K562 (cell line): ENCODE data around the gene ROPN1L. TPM values are rescaled to one million over a fixed set of nuclear protein-coding genes. Genes with fewer than 3 reads are reported as not detected.

Source experiments
- ATAC-seq: fragments of 200-7000 bp; cut with Tn5 transposase; 3 replicates; pipeline ENCODE4 v1.9.1; 2020; ENCODE audit warnings: moderate library complexity
- BruUV-seq: library from RNA; stranded (reverse); fragments of 400-500 nt; replicated peaks from 2 replicates; lab custom pipeline; 2021; lab: Mats Ljungman, UMichigan
- CTCF ChIA-PET: fragments of 300-600 bp; formaldehyde crosslinking; extraction: SDS; loops from one replicate; lab custom pipeline; 2021; ENCODE audit warnings: low intra/inter-chr PET ratio; lab: Yijun Ruan, JAX
- POLR2A ChIA-PET: fragments of 300-600, 350-650 bp; sonication (Branson Sonifier 250); formaldehyde crosslinking; extraction: SDS; loops from one replicate; lab custom pipeline; 2021; ENCODE audit warnings: antibody characterized with exemption, inconsistent platforms; lab: Yijun Ruan, JAX
- DNase-seq, 4 experiments: peaks; one replicate each; pipeline versions ENCODE4 v3.0.0 to v3.0.0-alpha.2; 2011 to 2018; ENCODE audit warnings: low spot score in 3 of 4, mixed read lengths in 3 of 4; ENCODE audit errors: extremely low read depth in 1 of 4
- FAIRE-seq: peaks from 2 replicates; lab custom pipeline; 2011; peaks lifted over from hg19 to GRCh38; lab: Jason Lieb, UNC
- H2AFZ ChIP-seq: 2 replicates; pipeline ENCODE4 v1.6.0; 2011; ENCODE audit warnings: low read depth, low read length, control low read depth, inconsistent platforms
- H3K27ac ChIP-seq: fragments of 200-600 bp; 3 replicates; pipeline ENCODE4 v1.8.0; 2011; ENCODE audit warnings: low read depth, mild to moderate bottlenecking, control low read depth, inconsistent platforms, low read length, moderate library complexity, mixed read lengths; ENCODE audit errors: extremely low read depth
- H3K27me3 ChIP-seq, 2 experiments: fragments of 300-600 bp in 1 of 2; 2 replicates in 1 of 2; 3 replicates in 1 of 2; pipeline versions ENCODE4 v1.6.0 to v1.8.0; 2011; ENCODE audit warnings: inconsistent platforms in 2 of 2, low read length in 2 of 2, mild to moderate bottlenecking in 1 of 2, mixed read lengths in 1 of 2, moderate library complexity in 1 of 2; ENCODE audit not compliant: control insufficient read depth in 2 of 2, insufficient read depth in 2 of 2
- H3K36me3 ChIP-seq: fragments of 300-600 bp; 3 replicates; pipeline ENCODE4 v1.8.0; 2011; ENCODE audit warnings: mild to moderate bottlenecking, low read length, inconsistent platforms; ENCODE audit not compliant: control insufficient read depth, insufficient read depth
- H3K4me1 ChIP-seq, 2 experiments: fragments of 200-600 bp in 1 of 2; replicated peaks in 1 of 2; 2 replicates in 1 of 2; 3 replicates in 1 of 2; pipeline versions ENCODE4 v1.5.1 to v1.8.0; 2011; ENCODE audit warnings: inconsistent platforms in 2 of 2, low read length in 2 of 2, mild to moderate bottlenecking in 1 of 2, mixed read lengths in 1 of 2, moderate library complexity in 1 of 2; ENCODE audit not compliant: control insufficient read depth in 2 of 2, insufficient read depth in 2 of 2
- H3K4me2 ChIP-seq: 2 replicates; pipeline ENCODE4 v1.6.1; 2011; ENCODE audit warnings: low read length, control low read depth, inconsistent platforms, mixed read lengths; ENCODE audit not compliant: insufficient read depth
- H3K4me3 ChIP-seq: fragments of 200-600 bp; sonication (generic), shearing (Covaris generic); 2 replicates; pipeline ENCODE4 v1.5.1; 2016; ENCODE audit warnings: control low read depth, inconsistent platforms
- H3K79me2 ChIP-seq: fragments of 200-600 bp; 3 replicates; pipeline ENCODE4 v1.8.0; 2011; ENCODE audit warnings: low read length, inconsistent platforms; ENCODE audit not compliant: control insufficient read depth, insufficient read depth
- H3K9ac ChIP-seq, 2 experiments: 2 replicates each; pipeline versions ENCODE4 v1.6.0 to v1.6.1; 2011; ENCODE audit warnings: low read depth in 2 of 2, low read length in 2 of 2, control low read depth in 1 of 2, inconsistent platforms in 1 of 2, mild to moderate bottlenecking in 1 of 2, mixed read lengths in 1 of 2; ENCODE audit not compliant: insufficient read depth in 1 of 2
- H3K9me1 ChIP-seq: one replicate; pipeline ENCODE4 v1.6.0; 2011; ENCODE audit warnings: inconsistent platforms, mild to moderate bottlenecking, low read length, moderate library complexity; ENCODE audit not compliant: control insufficient read depth, insufficient read depth
- H3K9me3 ChIP-seq: replicated peaks from 2 replicates; pipeline ENCODE4 v1.5.1; 2011; ENCODE audit warnings: low read depth, low read length, inconsistent platforms; ENCODE audit not compliant: control insufficient read depth, insufficient read depth
- H4K20me1 ChIP-seq: replicated peaks from 2 replicates; pipeline ENCODE4 v1.6.1; 2011; ENCODE audit warnings: low read length, inconsistent platforms, mixed read lengths; ENCODE audit not compliant: control insufficient read depth, insufficient read depth
- ATF3 ChIP-seq, 2 experiments: fragments of 450-650 bp in 1 of 2; sonication (generic) in 1 of 2; formaldehyde crosslinking in 1 of 2; IDR thresholded peaks in 1 of 2; conservative IDR thresholded peaks in 1 of 2; 2 replicates each; pipeline versions ENCODE4 v1.6.1 to v1.8.1; 2016 to 2023; ENCODE audit warnings: mild to moderate bottlenecking in 2 of 2, moderate library complexity in 2 of 2, inconsistent platforms in 1 of 2, missing genetic modification reagents in 1 of 2
- ATF4 ChIP-seq: fragments of 450-650 bp; formaldehyde crosslinking; IDR thresholded peaks from 2 replicates; pipeline ENCODE4 v1.4.0; 2022; ENCODE audit warnings: mild to moderate bottlenecking, moderate library complexity
- C11orf30 ChIP-seq: fragments of 450-650 bp; IDR thresholded peaks from 2 replicates; pipeline ENCODE4 v1.6.1; 2016; ENCODE audit warnings: low read depth, mild to moderate bottlenecking
- CCNT2 ChIP-seq: IDR thresholded peaks from 2 replicates; pipeline ENCODE4 v1.6.1; 2011; ENCODE audit warnings: borderline replicate concordance, low read depth, mild to moderate bottlenecking, moderate library complexity, mixed read lengths, low read length; ENCODE audit not compliant: insufficient read length; ENCODE audit errors: extremely low read depth
- CEBPB ChIP-seq: fragments of 450-650 bp; IDR thresholded peaks from 2 replicates; pipeline ENCODE4 v1.6.1; 2016; ENCODE audit warnings: missing genetic modification characterization, missing compliant biosample characterization
- NELFE ChIP-seq: IDR thresholded peaks from 2 replicates; pipeline ENCODE4 v1.6.1; 2011; ENCODE audit warnings: mild to moderate bottlenecking; ENCODE audit not compliant: insufficient read depth, insufficient read length
- PHB ChIP-seq: fragments of 250-450 bp; sonication (Bioruptor Pico); IDR thresholded peaks from 2 replicates; pipeline ENCODE4 v1.5.0; 2021
- RFX7 ChIP-seq: fragments of 250-450 bp; sonication (Bioruptor Pico); IDR thresholded peaks from 2 replicates; pipeline ENCODE4 v1.5.1; 2021; ENCODE audit warnings: mild to moderate bottlenecking
- SMARCA5 ChIP-seq: fragments of 450-650 bp; IDR thresholded peaks from 2 replicates; pipeline ENCODE4 v1.6.1; 2016
- SMC3 ChIP-seq: conservative IDR thresholded peaks from 2 replicates; pipeline ENCODE4 v1.6.1; 2011; ENCODE audit warnings: low read depth, low read length, improper control_type of control experiment; ENCODE audit not compliant: insufficient read depth
- SP1 ChIP-seq: sonication (generic); formaldehyde crosslinking; IDR thresholded peaks from 2 replicates; pipeline ENCODE4 v1.8.1; 2022; ENCODE audit warnings: mild to moderate bottlenecking, missing genetic modification reagents
- ZNF121 ChIP-seq: sonication (generic); formaldehyde crosslinking; conservative IDR thresholded peaks from 2 replicates; pipeline ENCODE4 v1.8.0; 2022; ENCODE audit warnings: missing genetic modification reagents
- ZNF316 ChIP-seq: fragments of 450-650 bp; IDR thresholded peaks from 2 replicates; pipeline ENCODE4 v1.6.1; 2016
- ZNF76 ChIP-seq: fragments of 250-450 bp; sonication (Bioruptor Pico); IDR thresholded peaks from 2 replicates; pipeline ENCODE4 v1.4.0; 2020; ENCODE audit warnings: mild to moderate bottlenecking, moderate library complexity, borderline replicate concordance
- WGBS: fragments of 100-300 bp; shearing (Covaris generic); methylation state at CpG from one replicate; pipeline ENCODE4 v1.1.6; 2016; ENCODE audit warnings: low coverage, mixed read lengths; ENCODE audit not compliant: insufficient coverage; ENCODE audit errors: missing lambda C conversion rate; 5-methylcytosine and 5-hydroxymethylcytosine counted together
- in situ Hi-C: fragments of 300-500 bp; cut with MboI; formaldehyde crosslinking; loops from 4 replicates; pipeline ENCODE4 v1.15.0; 2018; ENCODE audit warnings: inconsistent platforms, mixed read lengths
- intact Hi-C: fragments of 100-400 bp; cut with micrococcal nuclease; formaldehyde crosslinking; loops from 2 replicates; pipeline ENCODE4 v1.14.2; 2022
- polyA plus RNA-seq, 8 experiments: library from polyadenylated mRNA; depleted of rRNA in 4 of 8; stranded (reverse) in 5 of 8; unstranded in 3 of 8; fragments of >200 nt; fragmentation: Nextera tagmentation in 2 of 8; fragmentation: Illumina TruSeq in 1 of 8; extraction: Ambion mirVana in 2 of 8; extraction: Trizol in 1 of 8; gene quantifications; 2 replicates each; pipeline versions ENCODE4 v1.2.1 to v1.2.3, GENCODE V29; 2011 to 2014; ENCODE audit warnings: inconsistent platforms in 1 of 8, missing spikeins in 1 of 8
- total RNA-seq, 7 experiments: library from RNA; depleted of rRNA in 6 of 7; stranded (reverse); fragments of >200 nt in 6 of 7; fragmentation: Illumina TruSeq in 2 of 7; extraction: Trizol in 2 of 7; gene quantifications; 2 replicates each; pipeline versions ENCODE4 v1.2.1 to v1.2.3, GENCODE V29; 2011 to 2021; ENCODE audit warnings: low replicate concordance in 1 of 7
- TF ChIP-seq, protein P1 (sequence below): sonication (generic); formaldehyde crosslinking; IDR thresholded peaks from 2 replicates; pipeline ENCODE4 v1.8.0; 2022; ENCODE audit warnings: mild to moderate bottlenecking, missing genetic modification reagents

The ROPN1L gene
- total and polyA plus RNA-seq, 9 of the 15 experiments (the other 6 are each of a cell fraction or from before 2014, with no cell fraction given) = 0.04 to 0.85 (median 0.24) TPM; not detected in 3

DNA sequence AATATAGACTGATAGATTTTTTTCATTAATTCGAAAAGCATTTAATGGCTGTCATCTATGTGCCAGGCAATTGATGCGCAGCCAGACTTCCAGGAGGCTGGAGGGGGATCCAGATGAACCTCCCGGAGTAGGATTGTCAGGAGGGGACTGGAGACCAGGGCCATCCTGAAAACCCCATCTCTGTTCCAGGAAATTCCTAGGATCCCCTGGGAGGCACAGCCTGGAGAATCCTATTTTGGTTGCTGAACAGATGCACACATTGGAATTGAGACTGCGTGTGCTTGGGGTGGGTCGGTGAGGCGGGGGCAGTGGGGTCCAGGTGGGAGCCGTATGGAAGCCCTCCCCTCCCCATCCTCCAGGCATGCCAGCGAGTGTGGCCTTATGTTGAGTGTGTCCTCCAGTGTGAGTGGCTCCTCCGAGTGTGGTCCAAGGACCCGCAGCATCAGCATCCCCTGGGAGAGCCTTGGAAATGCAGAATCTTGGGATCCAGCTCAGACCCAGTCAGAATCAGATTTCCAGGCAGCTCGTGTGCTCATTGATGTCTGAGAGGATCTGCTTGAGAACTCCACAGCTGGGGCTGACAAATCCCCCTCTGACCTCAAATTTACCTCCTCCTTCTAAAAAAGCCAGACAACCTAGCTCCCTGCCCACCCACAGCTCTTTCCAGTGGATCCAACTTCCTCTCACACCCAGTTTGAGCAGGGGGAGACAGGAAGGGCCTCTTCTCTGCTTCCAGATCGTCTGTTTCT is 38.7 kb downstream of the ROPN1L start:
- no peaks in the 10 kb centered on the region for H4K20me1 ChIP-seq
- H3K9ac ChIP-seq = no peak overlapping the region
- ChIA-PET POLR2A (interaction anchor here (2.1 to 3.1 kb wide), 2 partner anchors 9 to 12 kb away, joined by 6 to 11 read pairs; no protein-coding TSS in a partner anchor), CTCF (no interaction called here)
- H3K79me2 ChIP-seq = no peaks in the 10 kb centered on the region
- 6% methylated on average over 12 of the region's 12 CpGs for WGBS
- no peak overlapping the region for H3K27ac ChIP-seq
- no peaks in the 10 kb centered on the region for H3K9me3 ChIP-seq
- in situ Hi-C loops (no loop called here), intact Hi-C loops (no loop called here)
- H3K36me3 ChIP-seq = no peaks in the 10 kb centered on the region
- H3K4me2 ChIP-seq = no peak overlapping the region
- peaks cover 1 to 7% of the 10 kb centered on the region in 2 experiments; a peak in 4 of 5 replicates for H3K4me1 ChIP-seq
- no TSS peak for BruUV-seq
- FAIRE-seq (no peak), DNase-seq (no peak), ATAC-seq (no peak)
- no peak overlapping the region for H2AFZ ChIP-seq
- H3K4me3 ChIP-seq = no peak overlapping the region
- H3K27me3 ChIP-seq = peaks cover 35 to 71% of the 10 kb centered on the region in 2 experiments
- no peaks in the 10 kb centered on the region for H3K9me1 ChIP-seq
- TF ChIP-seq ATF3 (IDR thresholded peaks at IDR 0.05) = no peak
- no peak for TF ChIP-seq ATF3 (CRISPR knock-in tag; conservative IDR thresholded peaks at IDR 0.05)
- no peak for TF ChIP-seq PHB (CRISPR knock-in tag)
- no peak for TF ChIP-seq ZNF121 (CRISPR knock-in tag)
- TF ChIP-seq ZNF316 = no peak
- no peak for TF ChIP-seq SMC3
- TF ChIP-seq SMARCA5 = no peak
- TF ChIP-seq, protein P1, sequence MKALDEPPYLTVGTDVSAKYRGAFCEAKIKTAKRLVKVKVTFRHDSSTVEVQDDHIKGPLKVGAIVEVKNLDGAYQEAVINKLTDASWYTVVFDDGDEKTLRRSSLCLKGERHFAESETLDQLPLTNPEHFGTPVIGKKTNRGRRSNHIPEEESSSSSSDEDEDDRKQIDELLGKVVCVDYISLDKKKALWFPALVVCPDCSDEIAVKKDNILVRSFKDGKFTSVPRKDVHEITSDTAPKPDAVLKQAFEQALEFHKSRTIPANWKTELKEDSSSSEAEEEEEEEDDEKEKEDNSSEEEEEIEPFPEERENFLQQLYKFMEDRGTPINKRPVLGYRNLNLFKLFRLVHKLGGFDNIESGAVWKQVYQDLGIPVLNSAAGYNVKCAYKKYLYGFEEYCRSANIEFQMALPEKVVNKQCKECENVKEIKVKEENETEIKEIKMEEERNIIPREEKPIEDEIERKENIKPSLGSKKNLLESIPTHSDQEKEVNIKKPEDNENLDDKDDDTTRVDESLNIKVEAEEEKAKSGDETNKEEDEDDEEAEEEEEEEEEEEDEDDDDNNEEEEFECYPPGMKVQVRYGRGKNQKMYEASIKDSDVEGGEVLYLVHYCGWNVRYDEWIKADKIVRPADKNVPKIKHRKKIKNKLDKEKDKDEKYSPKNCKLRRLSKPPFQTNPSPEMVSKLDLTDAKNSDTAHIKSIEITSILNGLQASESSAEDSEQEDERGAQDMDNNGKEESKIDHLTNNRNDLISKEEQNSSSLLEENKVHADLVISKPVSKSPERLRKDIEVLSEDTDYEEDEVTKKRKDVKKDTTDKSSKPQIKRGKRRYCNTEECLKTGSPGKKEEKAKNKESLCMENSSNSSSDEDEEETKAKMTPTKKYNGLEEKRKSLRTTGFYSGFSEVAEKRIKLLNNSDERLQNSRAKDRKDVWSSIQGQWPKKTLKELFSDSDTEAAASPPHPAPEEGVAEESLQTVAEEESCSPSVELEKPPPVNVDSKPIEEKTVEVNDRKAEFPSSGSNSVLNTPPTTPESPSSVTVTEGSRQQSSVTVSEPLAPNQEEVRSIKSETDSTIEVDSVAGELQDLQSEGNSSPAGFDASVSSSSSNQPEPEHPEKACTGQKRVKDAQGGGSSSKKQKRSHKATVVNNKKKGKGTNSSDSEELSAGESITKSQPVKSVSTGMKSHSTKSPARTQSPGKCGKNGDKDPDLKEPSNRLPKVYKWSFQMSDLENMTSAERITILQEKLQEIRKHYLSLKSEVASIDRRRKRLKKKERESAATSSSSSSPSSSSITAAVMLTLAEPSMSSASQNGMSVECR = no peak
- no peak for TF ChIP-seq C11orf30
- no peak for TF ChIP-seq NELFE
- no peak for TF ChIP-seq ZNF76 (CRISPR knock-in tag)
- no peak for TF ChIP-seq ATF4 (CRISPR knock-in tag)
- no peak for TF ChIP-seq CEBPB (tag)
- TF ChIP-seq RFX7 (CRISPR knock-in tag) = no peak
- no peak for TF ChIP-seq CCNT2
- no peak for TF ChIP-seq SP1 (CRISPR knock-in tag)
